Caco-2 (cell line): ENCODE measurements around the gene TBX21. TPM values are rescaled to one million over a fixed set of nuclear protein-coding genes. Genes with fewer than 3 reads are reported as not detected.
"Not testable (repeated sequence)": the region's sequence is repeated elsewhere in the genome, so short reads cannot be mapped to it uniquely, and the experiment has no call there.

Source experiments
- BruUV-seq: library from RNA; stranded (reverse); fragments of 400-500 nt; replicated peaks from 2 replicates; lab custom pipeline; 2021; lab: Mats Ljungman, UMichigan
- CTCF ChIA-PET: fragments of 300-600 bp; sonication (Branson Sonifier 250); formaldehyde crosslinking; loops from one replicate; lab custom pipeline; 2022; ENCODE audit warnings: antibody characterized with exemption; lab: Charles Lee
- POLR2A ChIA-PET: fragments of 300-600 bp; sonication (Branson Sonifier 250); formaldehyde crosslinking; loops from one replicate; lab custom pipeline; 2022; ENCODE audit warnings: antibody characterized with exemption; lab: Charles Lee
- DNase-seq, 2 experiments: peaks; one replicate each; pipeline versions ENCODE4 v3.0.0 to v3.0.0-alpha.2; 2020 to 2022
- H3K27me3 ChIP-seq: replicated peaks from 2 replicates; pipeline ENCODE4 v1.6.0; 2011; ENCODE audit warnings: low read length; ENCODE audit not compliant: control insufficient read depth, insufficient read depth
- H3K36me3 ChIP-seq: 2 replicates; pipeline ENCODE4 v1.5.1; 2011; ENCODE audit warnings: low read length; ENCODE audit not compliant: control insufficient read depth, insufficient read depth
- H3K4me1 ChIP-seq: fragments of 250-450 bp; sonication (Bioruptor Pico); 2 replicates; pipeline ENCODE4 v1.5.1; 2020; ENCODE audit warnings: mild to moderate bottlenecking
- H3K4me3 ChIP-seq: 2 replicates; pipeline ENCODE4 v1.5.1; 2011; ENCODE audit warnings: low read depth, mild to moderate bottlenecking, control low read depth, low read length
- H3K9me3 ChIP-seq: fragments of 250-450 bp; sonication (Bioruptor Pico); 2 replicates; pipeline ENCODE4 v1.5.1; 2020; ENCODE audit warnings: mild to moderate bottlenecking, moderate library complexity
- H3K27ac Mint-ChIP-seq: one replicate; pipeline ENCODE4 v1.8.0; 2022; ENCODE audit warnings: mixed read lengths; ENCODE audit not compliant: unreplicated experiment
- H3K27me3 Mint-ChIP-seq: one replicate; pipeline ENCODE4 v1.8.0; 2022; ENCODE audit warnings: mixed read lengths; ENCODE audit not compliant: insufficient read depth, unreplicated experiment
- H3K36me3 Mint-ChIP-seq: one replicate; pipeline ENCODE4 v1.8.0; 2022; ENCODE audit warnings: mild to moderate bottlenecking, mixed read lengths; ENCODE audit not compliant: insufficient read depth, unreplicated experiment
- H3K4me1 Mint-ChIP-seq: one replicate; pipeline ENCODE4 v1.8.0; 2022; ENCODE audit warnings: low read depth, mixed read lengths; ENCODE audit not compliant: unreplicated experiment
- H3K4me3 Mint-ChIP-seq: one replicate; pipeline ENCODE4 v1.8.0; 2022; ENCODE audit warnings: mild to moderate bottlenecking, moderate library complexity, mixed read lengths; ENCODE audit not compliant: unreplicated experiment
- H3K9me3 Mint-ChIP-seq: one replicate; pipeline ENCODE4 v1.8.0; 2022; ENCODE audit warnings: mixed read lengths; ENCODE audit not compliant: unreplicated experiment
- CTCF ChIP-seq, 2 experiments: fragments of 200-600 bp in 1 of 2; IDR thresholded peaks; 1 replicate in 1 of 2; 2 replicates in 1 of 2; pipeline versions ENCODE4 v1.5.1 to v1.8.0; 2011 to 2022; ENCODE audit warnings: antibody characterized with exemption in 1 of 2, control low read depth in 1 of 2, inconsistent platforms in 1 of 2, low read depth in 1 of 2, low read length in 1 of 2, mild to moderate bottlenecking in 1 of 2, moderate library complexity in 1 of 2; ENCODE audit not compliant: insufficient read depth in 1 of 2, severe bottlenecking in 1 of 2, unreplicated experiment in 1 of 2
- intact Hi-C: fragments of 100-400 bp; cut with micrococcal nuclease; formaldehyde crosslinking; loops from one replicate; pipeline ENCODE4 v1.10.0; 2022; ENCODE audit not compliant: unreplicated experiment
- total RNA-seq: library from RNA; stranded (reverse); gene quantifications from 2 replicates; pipeline ENCODE4 v1.2.3, GENCODE V29; 2022

TBX21 gene
- total RNA-seq, 1 experiment from 2014 or later: not detected

GRCh38 chr17:47763913-47764582, 31.0 kb downstream of the TBX21 start:
- ChIA-PET CTCF (no interaction called here), POLR2A (no interaction called here)
- H3K36me3 ChIP-seq: no peaks in the 10 kb centered on the region
- H3K27me3 ChIP-seq: no peaks in the 10 kb centered on the region
- DNase-seq: no peak
- no peaks in the 10 kb centered on the region for H3K36me3 Mint-ChIP-seq
- H3K27ac Mint-ChIP-seq: no peak overlapping the region
- peaks cover 10% of the 10 kb centered on the region for H3K9me3 ChIP-seq
- peaks cover 19% of the 10 kb centered on the region for H3K27me3 Mint-ChIP-seq
- no peak for TF ChIP-seq CTCF (IDR thresholded peaks at IDR 0.05; ENCODE audit: insufficient read depth in 1 of 2, low read depth in 1 of 2, low read length in 1 of 2, severe bottlenecking in 1 of 2, unreplicated experiment in 1 of 2)
- BruUV-seq: no TSS peak
- no peaks in the 10 kb centered on the region for H3K4me1 Mint-ChIP-seq
- no peak overlapping the region for H3K4me3 ChIP-seq
- peaks cover 19% of the 10 kb centered on the region for H3K9me3 Mint-ChIP-seq
- intact Hi-C loops: no loop called here
- H3K4me3 Mint-ChIP-seq: no peak overlapping the region
- no peaks in the 10 kb centered on the region for H3K4me1 ChIP-seq

- H3K4me1 ChIP-seq, H3K27me3 ChIP-seq, POLR2A ChIA-PET, H3K36me3 ChIP-seq, H3K4me3 ChIP-seq, H3K4me3 Mint-ChIP-seq, H3K4me1 Mint-ChIP-seq, H3K27ac Mint-ChIP-seq, intact Hi-C loops, DNase-seq, H3K36me3 Mint-ChIP-seq, H3K9me3 Mint-ChIP-seq, BruUV-seq: not testable (repeated sequence)
- peaks cover 24% of the 10 kb centered on the region for H3K27me3 Mint-ChIP-seq
- CTCF ChIA-PET: interaction anchor here (0.7 to 2.0 kb wide), 5 partner anchors 16 to 118 kb away, joined by 3 to 10 read pairs (median 4); no protein-coding TSS in a partner anchor
- H3K9me3 ChIP-seq: peaks cover 21% of the 10 kb centered on the region
Measured at GRCh38 chr17:47773649-47774048, 40.6 kb downstream of the TBX21 start.

GRCh38 chr17:47774331-47774730, 41.3 kb downstream of the TBX21 start:
- BruUV-seq: no TSS peak
- Mint-ChIP-seq H3K27ac (no peak overlapping the region), H3K4me1 (no peaks in the 10 kb centered on the region), H3K9me3 (no peaks in the 10 kb centered on the region), H3K36me3 (no peaks in the 10 kb centered on the region), H3K27me3 (peaks cover 21% of the 10 kb centered on the region), H3K4me3 (no peak overlapping the region)
- intact Hi-C loops: no loop called here
- CTCF ChIA-PET: interaction anchor here (0.7 to 2.0 kb wide), 4 partner anchors 16 to 117 kb away, joined by 3 to 10 read pairs (median 4); no protein-coding TSS in a partner anchor
- POLR2A ChIA-PET: no interaction called here
- Histone ChIP-seq H3K9me3 (peaks cover 21% of the 10 kb centered on the region), H3K27me3 (no peaks in the 10 kb centered on the region), H3K4me3 (no peak overlapping the region), H3K36me3 (no peaks in the 10 kb centered on the region), H3K4me1 (no peaks in the 10 kb centered on the region)
- DNase-seq: peak in 1 of 2 experiments; percentile 28
- TF ChIP-seq CTCF (IDR thresholded peaks at IDR 0.05; ENCODE audit: insufficient read depth in 1 of 2, low read depth in 1 of 2, low read length in 1 of 2, severe bottlenecking in 1 of 2, unreplicated experiment in 1 of 2): no peak
